Measurements from ENCODE around the gene THADA. TPM values are rescaled to one million over a fixed set of nuclear protein-coding genes. Genes with fewer than 3 reads are reported as not detected.
A peak's percentile ranks its signal among the peaks of the same experiment; 100 is the strongest.

THADA gene
- polyA plus RNA-seq, 3 donors, result 7.3 to 11.2 (median 9.7) TPM

DNA sequence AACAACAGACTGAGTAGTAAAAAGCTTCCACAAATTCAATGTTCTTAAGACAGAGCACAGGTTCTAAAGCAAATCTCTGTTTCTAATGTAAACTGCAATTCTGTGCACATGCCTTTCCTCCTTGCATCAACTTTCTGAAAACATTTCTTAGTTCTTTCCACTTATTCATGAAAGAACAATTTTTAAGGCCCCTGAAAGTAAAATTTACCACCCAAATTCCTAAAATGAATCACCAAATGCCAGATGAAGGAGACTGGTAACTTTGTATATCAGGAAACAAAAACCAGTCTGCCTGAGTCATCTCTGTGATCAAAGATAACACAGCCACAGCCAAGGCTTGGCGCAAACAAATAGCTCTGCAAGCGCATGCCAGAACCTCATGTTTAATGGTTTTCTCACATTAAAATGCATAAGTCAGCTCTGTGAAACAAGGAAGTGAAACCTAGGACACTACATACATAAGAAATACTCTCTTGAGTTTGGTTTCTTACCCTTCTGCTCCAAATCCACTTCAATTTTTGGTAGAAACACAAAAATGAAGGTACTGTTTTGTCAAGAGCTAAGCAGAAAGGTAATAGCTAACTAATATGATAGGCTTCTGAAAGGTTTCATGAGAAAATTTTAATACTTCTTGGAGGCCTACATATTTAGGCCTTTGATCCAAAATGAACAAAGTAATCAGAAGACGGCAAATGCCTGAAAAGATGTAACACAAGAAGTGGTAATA is 169.4 kb downstream of the THADA start:
- Histone ChIP-seq H3K4me2 (replicated peaks; ENCODE audit: extremely low read depth, low read length, poor library complexity, severe bottlenecking) (peak overlapping the region; percentile 21), H4K20me1 (ENCODE audit: insufficient read depth, low read length) (no peaks in the 10 kb centered on the region), H3K4me1 (ENCODE audit: control insufficient read depth in 1 of 2, insufficient read depth in 2 of 2, low read length in 2 of 2) (peaks cover 33 to 39% of the 10 kb centered on the region in 2 donors), H3K9ac (ENCODE audit: insufficient read depth, low read length, poor library complexity, severe bottlenecking) (no peak overlapping the region), H3K9me3 (replicated peaks in 1 of 2; ENCODE audit: control insufficient read depth in 1 of 2, insufficient read depth in 1 of 2, low read length in 2 of 2) (no peaks in the 10 kb centered on the region), H3K27me3 (ENCODE audit: control insufficient read depth in 2 of 2, insufficient read depth in 2 of 2, low read length in 2 of 2) (no peaks in the 10 kb centered on the region), H3K4me3 (replicated peaks in 1 of 3; ENCODE audit: low read depth in 2 of 3, low read length in 3 of 3) (peak overlapping the region in 1 of 3 experiments; percentile 1), H3K36me3 (replicated peaks in 1 of 2; ENCODE audit: control insufficient read depth in 1 of 2, insufficient read depth in 2 of 2, low read length in 2 of 2) (no peaks in the 10 kb centered on the region), H3K27ac (ENCODE audit: low read depth in 1 of 2, low read length in 2 of 2) (peak overlapping the region; percentile 74 to 85), H3K79me2 (ENCODE audit: insufficient read depth, low read length) (peaks cover 11% of the 10 kb centered on the region), H2AFZ (ENCODE audit: insufficient read depth, low read depth, low read length, poor library complexity, severe bottlenecking) (no peak overlapping the region)
- H3K36me3 Mint-ChIP-seq, result peaks cover 7 to 16% of the 10 kb centered on the region in 2 donors
- peak; percentile 83 to 96 (median 93) for DNase-seq
- peaks cover 0 to 1% (median 0%) of the 10 kb centered on the region in 7 donors for H3K9me3 Mint-ChIP-seq
- TF ChIP-seq, protein P1, sequence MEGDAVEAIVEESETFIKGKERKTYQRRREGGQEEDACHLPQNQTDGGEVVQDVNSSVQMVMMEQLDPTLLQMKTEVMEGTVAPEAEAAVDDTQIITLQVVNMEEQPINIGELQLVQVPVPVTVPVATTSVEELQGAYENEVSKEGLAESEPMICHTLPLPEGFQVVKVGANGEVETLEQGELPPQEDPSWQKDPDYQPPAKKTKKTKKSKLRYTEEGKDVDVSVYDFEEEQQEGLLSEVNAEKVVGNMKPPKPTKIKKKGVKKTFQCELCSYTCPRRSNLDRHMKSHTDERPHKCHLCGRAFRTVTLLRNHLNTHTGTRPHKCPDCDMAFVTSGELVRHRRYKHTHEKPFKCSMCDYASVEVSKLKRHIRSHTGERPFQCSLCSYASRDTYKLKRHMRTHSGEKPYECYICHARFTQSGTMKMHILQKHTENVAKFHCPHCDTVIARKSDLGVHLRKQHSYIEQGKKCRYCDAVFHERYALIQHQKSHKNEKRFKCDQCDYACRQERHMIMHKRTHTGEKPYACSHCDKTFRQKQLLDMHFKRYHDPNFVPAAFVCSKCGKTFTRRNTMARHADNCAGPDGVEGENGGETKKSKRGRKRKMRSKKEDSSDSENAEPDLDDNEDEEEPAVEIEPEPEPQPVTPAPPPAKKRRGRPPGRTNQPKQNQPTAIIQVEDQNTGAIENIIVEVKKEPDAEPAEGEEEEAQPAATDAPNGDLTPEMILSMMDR (IDR thresholded peaks at IDR 0.05), result no peak
- peak overlapping the region in 1 of 2 donors; percentile 12 for H3K4me3 Mint-ChIP-seq
- H3K4me1 Mint-ChIP-seq, result peaks cover 43% of the 10 kb centered on the region
- intact Hi-C loops (cut with micrococcal nuclease), result loop anchor here in 1 of 2 donors (1.0 to 5.0 kb wide), 2 partner anchors 8 to 36 kb away; no protein-coding TSS in a partner anchor
- H3K27me3 Mint-ChIP-seq (ENCODE audit: low read depth in 3 of 3), result no peaks in the 10 kb centered on the region
- WGBS (ENCODE audit: insufficient coverage), result no CpG with 5 or more reads among the region's 3 CpGs
- H3K27ac Mint-ChIP-seq, result peak overlapping the region; percentile 87 to 95 (median 92)

GRCh38 chr2:43425659-43426058 is 170.2 kb downstream of the THADA start:
- H3K4me3 ChIP-seq (replicated peaks in 1 of 3; ENCODE audit: low read depth in 2 of 3, low read length in 3 of 3), result peak overlapping the region in 1 of 3 experiments; percentile 1
- H3K4me1 ChIP-seq (ENCODE audit: control insufficient read depth in 1 of 2, insufficient read depth in 2 of 2, low read length in 2 of 2), result peaks cover 33 to 45% of the 10 kb centered on the region in 2 donors
- no peak for DNase-seq
- peaks cover 13% of the 10 kb centered on the region for H3K79me2 ChIP-seq (ENCODE audit: insufficient read depth, low read length)
- no peaks in the 10 kb centered on the region for H3K27me3 ChIP-seq (ENCODE audit: control insufficient read depth in 2 of 2, insufficient read depth in 2 of 2, low read length in 2 of 2)
- peak overlapping the region; percentile 21 for H3K4me2 ChIP-seq (replicated peaks; ENCODE audit: extremely low read depth, low read length, poor library complexity, severe bottlenecking)
- whole genome bisulfite sequencing (ENCODE audit: insufficient coverage), result no CpG with 5 or more reads among the region's 1 CpG
- Mint-ChIP-seq H3K4me3 (no peak overlapping the region), H3K27me3 (ENCODE audit: low read depth in 3 of 3) (no peaks in the 10 kb centered on the region), H3K9me3 (no peaks in the 10 kb centered on the region), H3K27ac (peak overlapping the region; percentile 83 to 95 (median 91)), H3K36me3 (peaks cover 4 to 16% of the 10 kb centered on the region in 2 donors), H3K4me1 (peaks cover 49% of the 10 kb centered on the region)
- TF ChIP-seq, protein P1 (IDR thresholded peaks at IDR 0.05), result no peak
- intact Hi-C loops (cut with micrococcal nuclease), result loop anchor here in 1 of 2 donors (1.0 to 5.0 kb wide), 2 partner anchors 7 to 37 kb away; no protein-coding TSS in a partner anchor
- no peaks in the 10 kb centered on the region for H3K36me3 ChIP-seq (replicated peaks in 1 of 2; ENCODE audit: control insufficient read depth in 1 of 2, insufficient read depth in 2 of 2, low read length in 2 of 2)
- no peak overlapping the region for H2AFZ ChIP-seq (ENCODE audit: insufficient read depth, low read depth, low read length, poor library complexity, severe bottlenecking)
- H3K27ac ChIP-seq (ENCODE audit: low read depth in 1 of 2, low read length in 2 of 2), result peak overlapping the region; percentile 16 to 85
- H4K20me1 ChIP-seq (ENCODE audit: insufficient read depth, low read length), result no peaks in the 10 kb centered on the region
- no peak overlapping the region for H3K9ac ChIP-seq (ENCODE audit: insufficient read depth, low read length, poor library complexity, severe bottlenecking)
- H3K9me3 ChIP-seq (replicated peaks in 1 of 2; ENCODE audit: control insufficient read depth in 1 of 2, insufficient read depth in 1 of 2, low read length in 2 of 2), result no peaks in the 10 kb centered on the region

Data from CD14-positive monocyte (primary cell).